Gastrocnemius medialis (tissue), 4 donors: ENCODE results near the gene FUT1. TPM values are rescaled to one million over a fixed set of nuclear protein-coding genes. Genes with fewer than 3 reads are reported as not detected.

ENCODE experiments used
- ATAC-seq, 2 donors: fragments of 150-250 bp; one replicate each; pipeline ENCODE4 v1.9.1; 2016
- DNase-seq, 2 donors: peaks; one replicate each; pipeline ENCODE4 v3.0.0-alpha.2; 2019
- H3K27ac ChIP-seq, 4 donors: fragments of 200-600 bp; sonication (generic); 1 replicate in 1 of 4; 2 replicates in 3 of 4; pipeline ENCODE4 v1.5.1; 2016 to 2018; ENCODE audit warnings: mild to moderate bottlenecking in 2 of 4, moderate library complexity in 1 of 4
- H3K27me3 ChIP-seq, 3 donors: fragments of 200-600 bp; sonication (generic) in 2 of 3; 1 replicate in 1 of 3; 2 replicates in 2 of 3; pipeline versions ENCODE4 v1.5.1 to v1.6.0; 2016 to 2019; ENCODE audit warnings: mild to moderate bottlenecking in 1 of 3, moderate library complexity in 1 of 3
- H3K36me3 ChIP-seq, 2 donors: fragments of 200-600 bp; sonication (generic) in 1 of 2; one replicate each; pipeline ENCODE4 v1.5.1; 2017 to 2018
- H3K4me1 ChIP-seq, 2 donors: fragments of 200-600 bp; sonication (generic) in 1 of 2; one replicate each; pipeline ENCODE4 v1.5.1; 2016 to 2017; ENCODE audit warnings: mild to moderate bottlenecking in 2 of 2
- H3K4me3 ChIP-seq, 4 donors: fragments of 200-600 bp; sonication (generic) in 3 of 4; 1 replicate in 1 of 4; 2 replicates in 3 of 4; pipeline ENCODE4 v1.5.1; 2016 to 2019; ENCODE audit warnings: mild to moderate bottlenecking in 2 of 4
- H3K9me3 ChIP-seq, 3 donors: fragments of 200-600 bp; sonication (generic) in 2 of 3; 1 replicate in 1 of 3; 2 replicates in 2 of 3; pipeline ENCODE4 v1.5.1; 2016 to 2019
- CTCF ChIP-seq, 5 experiments: fragments of 450-650 bp in 3 of 5; fragments of 200-600 bp in 2 of 5; sonication (generic) in 2 of 5; IDR thresholded peaks in 4 of 5; conservative IDR thresholded peaks in 1 of 5; 1 replicate in 4 of 5; 2 replicates in 1 of 5; pipeline ENCODE4 v1.5.1; 2016 to 2019; ENCODE audit warnings: antibody characterized with exemption in 5 of 5, mild to moderate bottlenecking in 3 of 5, moderate library complexity in 3 of 5
- POLR2A ChIP-seq, 2 donors: fragments of 450-650 bp; IDR thresholded peaks; one replicate each; pipeline ENCODE4 v1.6.1; 2017; ENCODE audit warnings: antibody characterized with exemption in 2 of 2, mild to moderate bottlenecking in 2 of 2, moderate library complexity in 2 of 2
- in situ Hi-C, 4 donors: fragments of 200-750 bp; cut with MboI; loops; one replicate each; pipeline versions ENCODE4 v1.15.0 to v1.8.0; 2017; ENCODE audit warnings: low sequenced_read_pairs in 4 of 4
- intact Hi-C: fragments of 100-400 bp; cut with DNase I; formaldehyde crosslinking; loops from one replicate; pipeline ENCODE4 v1.15.1; 2023; ENCODE audit warnings: low total_unique reads
- total RNA-seq, 4 donors: library from RNA; depleted of rRNA; stranded (reverse); fragments of >200 nt; gene quantifications; one replicate each; pipeline versions ENCODE4 v1.1.0 to v1.2.3, GENCODE V29; 2016

The FUT1 gene
- total RNA-seq, 4 donors from 2014 or later, result 0.61 to 1.3 (median 0.98) TPM

DNA sequence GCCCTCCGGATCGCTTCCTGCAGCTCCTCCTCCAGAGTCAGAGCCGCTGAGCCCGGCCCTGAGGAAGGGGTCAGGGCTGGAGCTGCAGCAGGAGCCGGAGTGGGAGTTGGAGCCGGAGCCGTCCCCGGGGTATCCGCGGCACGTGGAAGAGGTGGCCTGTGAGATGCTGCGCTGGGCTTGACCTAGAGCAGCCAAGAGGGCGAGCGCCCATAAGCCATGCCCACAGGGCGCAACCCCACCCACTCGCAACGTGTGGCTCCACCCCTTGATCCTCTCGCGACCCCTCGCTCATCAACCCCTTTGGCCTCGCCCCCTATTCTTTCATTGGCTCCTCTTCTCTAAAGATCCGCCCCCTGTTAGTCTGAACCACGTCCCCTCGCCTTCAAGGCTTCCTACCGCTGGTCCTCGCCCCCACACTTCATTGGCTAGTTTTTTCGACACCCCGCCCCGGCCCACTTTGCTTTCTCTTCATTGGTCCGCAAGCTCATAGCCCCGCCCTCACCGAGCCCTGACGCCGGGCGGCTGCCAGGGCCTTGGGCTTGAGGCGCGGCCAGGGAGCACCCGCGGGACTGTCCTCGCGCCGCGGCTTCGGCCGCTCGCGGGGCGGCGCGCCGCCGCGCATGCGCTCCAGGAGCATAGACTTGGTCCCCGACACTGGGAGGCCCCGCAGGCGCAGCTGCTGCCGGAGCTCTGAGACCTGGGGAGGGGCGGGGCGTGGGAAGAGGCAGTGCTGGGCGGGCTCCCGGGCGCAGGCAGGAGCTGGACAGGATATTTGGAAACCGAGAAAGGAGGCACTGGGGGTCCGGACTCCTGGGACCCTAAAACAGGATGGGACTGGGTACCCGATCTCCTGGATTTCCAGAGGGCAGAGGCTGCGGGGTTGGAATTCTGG is 38.3 kb downstream of the FUT1 start:
- H3K4me3 ChIP-seq, result peak overlapping the region; percentile 47 to 65 (median 60)
- DNase-seq (peak; percentile 98 to 99), ATAC-seq (peak; percentile 88 to 94)
- TF ChIP-seq POLR2A (IDR thresholded peaks at IDR 0.05) (peak; percentile 60 to 73), CTCF (IDR thresholded peaks at IDR 0.05 in 4 of 5, conservative IDR thresholded peaks at IDR 0.05 in 1 of 5) (no peak)
- H3K27me3 ChIP-seq, result no peaks in the 10 kb centered on the region
- peaks cover 39 to 43% of the 10 kb centered on the region in 2 donors for H3K4me1 ChIP-seq
- intact Hi-C loops (loop anchor here (5.0 kb wide), 1 partner anchor 37 kb away; no protein-coding TSS in a partner anchor), in situ Hi-C loops (loop anchor here in 1 of 4 donors (10.0 kb wide), 1 partner anchor 59 kb away; no protein-coding TSS in a partner anchor)
- no peaks in the 10 kb centered on the region for H3K36me3 ChIP-seq
- H3K27ac ChIP-seq, result peak overlapping the region; percentile 88 to 98 (median 94)
- H3K9me3 ChIP-seq, result no peaks in the 10 kb centered on the region

GRCh38 chr19:48713041-48713863 is 39.2 kb downstream of the FUT1 start:
- TF ChIP-seq CTCF (IDR thresholded peaks at IDR 0.05 in 4 of 5, conservative IDR thresholded peaks at IDR 0.05 in 1 of 5), result no peak
- no peak for TF ChIP-seq POLR2A (IDR thresholded peaks at IDR 0.05)
- H3K27me3 ChIP-seq, result no peaks in the 10 kb centered on the region
- no peaks in the 10 kb centered on the region for H3K36me3 ChIP-seq
- H3K4me1 ChIP-seq, result peaks cover 33 to 35% of the 10 kb centered on the region in 2 donors
- peak overlapping the region; percentile 88 to 98 (median 94) for H3K27ac ChIP-seq
- ATAC-seq, result no peak
- no peak for DNase-seq
- intact Hi-C loops (loop anchor here (5.0 kb wide), 1 partner anchor 36 kb away; no protein-coding TSS in a partner anchor), in situ Hi-C loops (loop anchor here in 1 of 4 donors (10.0 kb wide), 1 partner anchor 58 kb away; no protein-coding TSS in a partner anchor)
- peak overlapping the region; percentile 47 to 65 (median 60) for H3K4me3 ChIP-seq
- no peaks in the 10 kb centered on the region for H3K9me3 ChIP-seq

DNA sequence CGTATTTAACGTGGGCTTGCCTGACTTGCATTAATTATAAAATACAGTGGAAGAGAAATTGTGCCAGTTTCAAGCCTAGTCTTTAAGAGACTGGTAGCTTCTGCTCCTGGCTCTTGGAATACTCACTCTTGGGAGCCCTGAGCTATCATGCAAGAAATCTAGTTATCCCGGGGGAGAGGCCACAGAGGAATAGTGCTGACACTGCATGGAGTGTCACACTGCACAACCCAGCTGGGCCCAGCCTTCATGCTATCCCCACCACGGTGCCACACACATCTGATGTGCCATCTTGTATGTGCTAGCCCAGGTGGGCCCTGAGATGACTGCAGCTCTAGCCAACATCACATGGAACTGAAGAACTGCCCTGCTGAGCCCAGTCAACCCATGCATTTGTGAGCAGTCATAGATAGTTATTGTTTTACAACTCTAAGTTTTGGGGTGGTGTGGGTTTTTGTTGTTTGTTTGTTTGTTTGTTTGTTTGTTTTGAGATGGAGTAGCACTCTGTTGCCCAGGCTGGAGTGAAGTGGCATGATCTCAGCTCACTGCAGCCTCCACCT is 41.3 kb downstream of the FUT1 start:
- no peaks in the 10 kb centered on the region for H3K36me3 ChIP-seq
- intact Hi-C loops, result loop anchor here (5.0 kb wide), 1 partner anchor 34 kb away; no protein-coding TSS in a partner anchor
- ATAC-seq (no peak), DNase-seq (no peak)
- H3K9me3 ChIP-seq, result no peaks in the 10 kb centered on the region
- no peak overlapping the region for H3K4me3 ChIP-seq
- in situ Hi-C loops, result loop anchor here in 1 of 4 donors (10.0 kb wide), 1 partner anchor 56 kb away; no protein-coding TSS in a partner anchor
- no peaks in the 10 kb centered on the region for H3K27me3 ChIP-seq
- TF ChIP-seq CTCF (IDR thresholded peaks at IDR 0.05 in 4 of 5, conservative IDR thresholded peaks at IDR 0.05 in 1 of 5) (no peak), POLR2A (IDR thresholded peaks at IDR 0.05) (no peak)
- peak overlapping the region in 1 of 4 donors; percentile 9 for H3K27ac ChIP-seq
- H3K4me1 ChIP-seq, result peaks cover 18 to 23% of the 10 kb centered on the region in 2 donors

DNA sequence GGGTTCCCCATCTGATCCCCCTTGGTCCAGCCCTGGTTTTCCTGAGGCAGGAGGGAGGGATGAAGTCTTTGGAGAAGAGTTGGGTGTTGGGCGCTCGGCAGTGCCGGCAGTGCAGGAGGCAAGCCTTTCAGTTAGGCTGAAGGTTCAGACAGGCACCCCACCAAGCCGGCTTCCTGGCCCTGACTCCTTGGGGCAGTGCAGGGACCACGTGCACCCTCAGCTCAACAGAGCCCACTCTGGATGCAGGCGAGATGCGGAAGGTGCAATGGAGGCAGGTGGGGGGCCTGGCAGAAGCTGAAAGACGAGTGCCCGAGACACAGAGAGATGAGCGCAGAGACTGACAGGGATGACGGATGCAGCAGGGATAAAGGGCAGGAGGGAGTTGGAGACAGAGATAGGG is 44.0 kb downstream of the FUT1 start:
- intact Hi-C loops, result no loop called here
- Histone ChIP-seq H3K9me3 (no peaks in the 10 kb centered on the region), H3K4me3 (no peak overlapping the region), H3K27ac (no peak overlapping the region), H3K36me3 (no peaks in the 10 kb centered on the region), H3K27me3 (no peaks in the 10 kb centered on the region), H3K4me1 (peaks cover 0 to 4% of the 10 kb centered on the region in 2 donors)
- in situ Hi-C loops, result no loop called here
- TF ChIP-seq CTCF (IDR thresholded peaks at IDR 0.05 in 4 of 5, conservative IDR thresholded peaks at IDR 0.05 in 1 of 5), result no peak
- no peak for TF ChIP-seq POLR2A (IDR thresholded peaks at IDR 0.05)
- no peak for DNase-seq
- ATAC-seq, result no peak
